ENCODE data around the gene HOMER1.

DNA sequence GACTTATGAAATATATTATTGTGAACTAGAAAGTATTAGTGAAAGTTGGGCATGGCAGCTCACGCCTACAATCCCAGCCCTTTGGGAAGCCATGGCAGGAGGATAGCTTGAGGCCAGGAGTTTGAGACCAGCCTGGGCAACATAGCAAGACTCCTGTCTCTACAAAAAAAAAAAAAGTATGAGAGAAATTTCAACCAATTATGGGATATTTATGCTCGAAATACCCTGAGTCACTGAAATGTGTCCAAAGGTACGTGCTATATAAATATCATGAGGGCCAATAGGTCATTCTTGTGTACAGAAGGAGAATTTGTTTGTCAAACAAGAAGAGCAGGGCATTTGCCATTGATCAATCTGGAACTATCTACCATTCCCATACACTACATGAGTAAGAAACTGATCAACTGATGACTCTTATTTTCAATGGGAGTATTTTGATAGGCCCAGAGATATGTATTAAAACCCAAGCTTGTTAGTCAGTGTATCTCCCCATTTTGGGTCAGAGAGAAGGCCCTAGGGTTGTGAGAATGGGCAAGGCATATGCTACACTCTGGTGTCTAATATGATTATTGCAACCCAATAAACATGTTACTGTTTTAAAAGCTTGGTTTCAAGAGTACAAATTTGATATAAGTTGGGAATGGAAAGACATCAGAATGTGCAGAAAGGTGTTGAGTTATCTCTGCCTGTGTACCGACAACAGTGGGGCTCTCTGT is 21.7 kb upstream of the HOMER1 start:
- TF ChIP-seq POLR2AphosphoS5 (IDR thresholded peaks at IDR 0.05) = no peak
- TF ChIP-seq POLR2A (IDR thresholded peaks at IDR 0.05; ENCODE audit: low read depth) = no peak

All from esophagus muscularis mucosa (tissue), 2 donors.